GM18526 (cell line): ENCODE results near the gene S100A8.

Experiments used
- POLR2A ChIP-seq: IDR thresholded peaks from 3 replicates; pipeline ENCODE4 v1.6.1; 2011; ENCODE audit not compliant: insufficient read length; ENCODE audit errors: extremely low read depth

S100A8 gene

GRCh38 chr1:153358691-153358975 lies 32.2 kb downstream of the S100A8 start:
- no peak for TF ChIP-seq POLR2A

GRCh38 chr1:153357853-153358690 lies 32.8 kb downstream of the S100A8 start, which contains the start of gene S100A9:
Gene S100A9, plus strand, starts transcription at chr1:153357854. Its CDS starts 430 bp downstream, at chr1:153358284.
- TF ChIP-seq POLR2A: no peak

- TF ChIP-seq POLR2A: no peak
Measured at GRCh38 chr1:153357076-153357852, 33.6 kb downstream of the S100A8 start.

GRCh38 chr1:153356392-153357075 lies 34.3 kb downstream of the S100A8 start:
- no peak for TF ChIP-seq POLR2A

- no peak for TF ChIP-seq POLR2A
Measured at GRCh38 chr1:153355445-153356071, 35.3 kb downstream of the S100A8 start.

- no peak for TF ChIP-seq POLR2A
Measured at GRCh38 chr1:153354515-153355193, 36.2 kb downstream of the S100A8 start.

- TF ChIP-seq POLR2A: no peak
Measured at GRCh38 chr1:153353226-153353947, 37.5 kb downstream of the S100A8 start.

- no peak for TF ChIP-seq POLR2A
Measured at GRCh38 chr1:153352523-153352922, 38.4 kb downstream of the S100A8 start.

- no peak for TF ChIP-seq POLR2A
Measured at GRCh38 chr1:153350321-153350957, 40.4 kb downstream of the S100A8 start.

- no peak for TF ChIP-seq POLR2A
Measured at GRCh38 chr1:153349363-153350320, 41.2 kb downstream of the S100A8 start.

GRCh38 chr1:153348511-153349362 lies 42.1 kb downstream of the S100A8 start, which contains the start of gene PGLYRP4:
Gene PGLYRP4, minus strand, starts transcription at chr1:153348841. Its CDS starts 909 bp downstream, at chr1:153347932.
- TF ChIP-seq POLR2A: no peak
